ENCODE data around the gene CACNA1S.

The CACNA1S gene

DNA sequence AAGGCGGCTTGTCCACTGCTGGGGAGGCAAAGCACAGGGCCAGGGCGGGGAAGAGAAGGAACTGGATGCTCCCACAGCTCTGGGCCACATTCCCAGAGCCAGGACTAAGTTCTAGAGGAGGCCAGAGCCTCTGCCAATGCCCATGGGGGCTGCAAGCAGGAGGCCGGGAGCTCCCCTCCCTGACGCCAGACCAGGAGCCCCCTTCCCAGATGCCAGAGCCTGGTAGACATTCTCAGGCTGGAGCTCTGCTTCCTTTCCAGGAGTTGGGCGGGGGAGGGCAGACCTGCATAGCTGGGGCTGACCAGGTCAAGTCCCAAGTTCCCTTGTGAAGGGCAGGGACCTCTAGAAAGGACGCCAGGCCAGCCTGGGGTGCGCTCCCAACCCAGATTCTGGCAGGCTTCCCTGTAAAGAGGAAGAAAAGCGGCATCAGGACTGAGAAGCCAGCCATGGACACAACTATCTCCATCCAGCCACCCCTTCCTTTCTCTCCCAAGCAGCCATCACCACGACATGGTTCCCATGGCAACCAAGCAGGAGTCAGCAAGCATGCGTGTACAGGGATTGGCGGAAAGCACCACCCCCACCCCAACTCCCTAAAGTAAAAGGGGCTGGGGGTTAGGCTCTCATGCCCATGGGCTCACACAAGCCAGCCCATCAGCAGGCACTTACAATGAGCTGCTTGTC, 102.1 kb downstream of the CACNA1S start:
- no peak for DNase-seq (ENCODE audit: low read depth)

DNA sequence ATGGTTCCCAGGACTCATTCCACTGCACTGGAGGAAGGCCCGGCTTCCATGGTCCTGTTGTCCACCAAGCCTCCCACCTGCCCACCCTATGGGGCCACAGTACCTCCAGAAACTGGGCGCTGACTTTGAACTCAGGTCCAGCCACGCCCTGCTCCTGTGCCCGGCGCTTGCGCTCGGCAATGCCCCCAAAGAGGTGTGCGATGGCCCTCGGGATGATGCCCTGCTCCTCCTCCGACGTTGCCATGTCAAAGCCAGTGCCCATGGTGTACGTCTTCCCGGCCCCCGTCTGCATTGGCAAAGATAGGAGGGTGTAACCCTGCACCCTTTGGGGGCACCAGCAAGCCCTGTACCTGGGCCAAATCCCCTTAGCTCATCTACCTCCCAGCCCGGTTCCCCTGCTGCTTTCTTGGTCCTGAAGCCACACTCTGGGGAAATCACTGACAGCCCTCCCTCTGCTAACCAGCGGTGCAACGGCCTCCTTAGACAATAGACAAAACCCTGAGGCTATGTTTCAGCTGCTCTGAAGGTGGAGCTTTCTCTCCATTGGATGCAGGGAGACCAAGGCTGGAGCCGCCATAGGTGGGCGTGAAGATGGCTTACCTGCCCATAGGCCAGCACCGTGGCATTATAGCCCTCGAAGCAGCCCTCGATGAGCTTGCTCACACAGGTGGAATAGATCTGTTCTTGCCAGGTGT, 103.4 kb downstream of the CACNA1S start:
- no peak for DNase-seq (ENCODE audit: low read depth)

DNA sequence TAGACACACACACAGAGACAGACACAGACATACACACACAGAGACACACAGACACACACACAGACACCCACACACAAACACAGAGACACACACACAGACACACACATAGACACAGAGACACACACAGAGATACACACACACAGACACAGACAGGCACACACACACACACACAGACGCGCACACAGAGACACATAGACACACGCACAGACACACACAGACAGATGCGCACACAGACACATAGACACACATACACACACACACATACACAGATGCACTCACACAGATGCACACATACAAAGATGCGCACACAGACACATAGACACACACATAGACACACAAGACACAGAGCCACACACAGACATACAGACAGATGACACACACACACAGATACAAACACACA, 104.7 kb downstream of the CACNA1S start:
- no peak for DNase-seq (ENCODE audit: low read depth)

DNA sequence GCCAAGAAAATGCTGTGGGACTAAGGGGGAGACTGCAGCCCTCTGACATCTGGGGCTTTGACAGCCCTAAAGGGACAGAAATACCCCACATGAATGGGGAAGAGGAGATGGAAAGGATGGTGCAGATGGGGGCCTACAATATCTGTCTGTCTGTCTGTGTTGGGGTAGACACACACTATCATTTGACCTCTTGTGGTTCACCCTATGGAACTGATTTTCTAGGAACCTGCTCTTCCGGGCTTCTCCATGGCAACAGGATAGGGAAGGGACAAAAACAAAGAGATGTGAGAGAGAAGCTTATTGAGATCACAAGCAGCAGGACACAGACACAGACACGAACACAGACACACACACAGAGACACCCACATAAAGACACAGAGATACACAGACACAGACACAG, 105.8 kb downstream of the CACNA1S start:
- no peak for DNase-seq (ENCODE audit: low read depth)

DNA sequence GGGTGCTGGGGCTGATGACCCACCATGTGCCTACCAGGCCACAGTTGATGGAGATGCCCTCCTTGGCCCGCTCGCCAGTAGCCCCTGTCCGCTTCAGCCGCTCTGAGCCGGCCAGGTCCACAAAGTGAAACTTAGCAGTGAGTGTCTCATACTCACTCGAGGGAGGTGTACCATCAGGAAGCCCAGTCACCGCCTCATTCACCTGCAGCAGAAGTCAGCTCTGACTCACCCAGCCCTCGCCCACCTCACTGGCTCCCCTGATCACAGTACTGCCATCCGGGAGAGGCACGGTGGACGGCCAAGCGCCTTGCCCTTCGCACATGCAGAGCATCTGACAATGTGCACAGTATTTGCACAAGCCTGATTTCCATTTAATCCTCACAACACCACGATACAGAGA, 107.5 kb downstream of the CACNA1S start:
- DNase-seq (ENCODE audit: low read depth): no peak

DNA sequence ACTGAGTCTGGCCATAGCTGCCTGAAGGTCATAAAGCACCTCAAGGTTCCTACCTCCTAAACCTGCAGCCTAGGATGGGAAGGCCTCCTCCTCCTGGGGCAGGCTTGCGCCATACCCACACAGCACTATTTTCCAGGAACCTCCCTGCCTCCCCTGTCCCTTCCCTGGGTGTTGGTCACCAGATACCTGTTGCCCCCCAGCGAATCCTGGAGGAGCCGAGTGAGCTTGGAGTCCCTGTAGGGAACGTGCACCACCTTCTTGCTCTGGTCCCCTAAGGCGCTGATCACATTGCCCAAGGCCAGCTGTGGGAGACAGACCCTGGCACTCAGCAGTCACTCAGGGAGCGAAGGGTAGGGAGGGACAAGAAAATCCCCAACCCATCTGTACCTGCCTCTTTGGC, 108.1 kb downstream of the CACNA1S start:
- no peak for DNase-seq (ENCODE audit: low read depth)

DNA sequence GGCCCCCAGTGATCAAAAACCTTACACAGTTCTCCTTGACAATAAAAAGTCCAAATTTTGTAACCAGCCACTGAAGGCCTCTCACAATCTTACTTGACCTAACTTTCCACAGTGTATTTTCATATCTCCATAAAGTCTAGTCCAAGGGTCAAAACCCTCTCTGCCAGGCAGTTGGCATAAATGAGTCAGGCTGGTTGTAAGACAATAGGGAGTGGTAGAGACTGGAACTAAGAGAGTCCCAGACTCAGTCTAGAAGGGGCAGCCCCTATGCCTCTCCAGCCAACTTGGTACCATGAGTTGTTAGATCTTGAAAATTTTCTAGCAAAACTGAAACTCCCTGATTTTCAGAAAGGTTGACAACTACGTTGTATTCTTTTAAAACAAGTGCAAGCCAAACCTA, 109.7 kb downstream of the CACNA1S start:
- DNase-seq (ENCODE audit: low read depth): no peak

DNA sequence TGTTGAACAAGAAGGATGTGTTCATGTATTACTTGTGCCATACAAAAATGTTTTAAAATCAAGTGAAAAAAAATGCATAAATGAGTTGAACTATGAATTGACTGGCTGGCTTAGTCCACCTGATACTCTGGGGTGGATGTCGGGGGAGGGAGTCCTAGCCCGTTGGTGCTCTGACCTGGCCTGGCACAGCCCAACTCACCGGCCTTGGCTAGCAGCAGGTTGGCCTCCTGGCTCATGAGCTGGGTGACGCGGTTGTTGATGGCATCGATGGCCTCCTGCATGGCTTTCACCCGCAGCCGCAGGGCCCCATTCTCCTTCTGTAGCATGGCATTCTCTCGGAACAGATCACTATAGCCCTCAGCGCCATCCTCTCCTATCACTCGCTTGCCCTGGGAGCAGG, 110.3 kb downstream of the CACNA1S start:
- no peak for DNase-seq (ENCODE audit: low read depth)

DNA sequence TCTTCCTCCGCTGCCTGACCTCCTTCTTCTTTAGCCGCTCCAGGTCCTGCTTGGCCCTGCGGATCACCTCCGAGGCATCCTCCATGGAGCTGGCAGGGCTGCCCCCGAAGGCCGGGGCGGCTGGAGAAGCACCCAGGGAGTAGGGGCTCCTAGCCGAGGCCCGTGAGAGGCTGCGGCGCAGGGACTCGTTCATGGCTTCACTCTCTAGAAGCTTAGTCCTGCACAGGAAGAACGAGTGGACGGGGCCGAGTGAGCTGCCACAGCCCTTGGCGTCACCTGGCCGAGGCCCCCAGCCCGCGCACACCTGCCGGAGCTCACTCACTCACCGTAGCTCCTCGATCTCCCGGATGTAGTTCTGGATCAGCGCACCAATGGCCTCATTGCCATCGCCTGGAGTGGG, 111.8 kb downstream of the CACNA1S start:
- no peak for DNase-seq (ENCODE audit: low read depth)

DNA sequence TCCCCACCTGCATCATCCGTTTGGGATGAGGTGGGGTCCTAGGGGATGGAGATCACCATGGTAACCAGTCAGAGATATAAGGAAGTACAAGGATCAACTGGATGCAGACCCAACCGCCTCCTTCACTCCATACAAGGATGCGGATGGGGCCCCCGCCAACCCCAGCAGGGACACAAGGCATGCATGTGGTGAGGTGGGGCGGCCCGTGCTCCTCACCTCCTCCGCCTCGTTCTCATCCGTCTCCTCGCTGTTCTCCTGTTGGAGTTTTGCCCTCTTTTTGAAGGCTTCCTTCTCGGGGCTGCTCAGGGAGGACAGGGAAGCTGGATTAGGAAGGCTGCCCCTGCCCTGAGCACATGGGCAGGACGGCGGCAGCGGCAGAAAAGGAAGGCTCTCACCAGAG, 112.6 kb downstream of the CACNA1S start:
- no peak for DNase-seq (ENCODE audit: low read depth)

DNA sequence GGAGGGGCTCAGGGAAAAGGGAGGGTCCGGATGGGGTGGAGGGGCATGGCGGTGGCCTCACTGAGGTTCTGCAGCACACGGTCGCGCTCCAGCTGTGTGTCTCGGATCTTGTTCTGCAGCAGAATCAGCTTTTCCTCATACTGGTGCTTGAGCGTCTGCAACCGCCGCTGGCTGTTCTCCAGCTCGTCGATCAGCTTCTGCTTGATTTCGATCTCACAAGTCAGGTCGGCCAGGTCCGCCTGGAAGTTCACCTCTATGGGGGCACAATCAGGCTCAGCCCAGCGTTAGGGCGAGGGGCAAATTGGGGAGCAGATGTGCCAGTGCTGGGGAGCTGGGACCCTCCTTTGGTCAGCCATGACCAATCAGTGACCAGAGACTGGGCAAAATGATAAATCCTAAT, 113.9 kb downstream of the CACNA1S start:
- no peak for DNase-seq (ENCODE audit: low read depth)

DNA sequence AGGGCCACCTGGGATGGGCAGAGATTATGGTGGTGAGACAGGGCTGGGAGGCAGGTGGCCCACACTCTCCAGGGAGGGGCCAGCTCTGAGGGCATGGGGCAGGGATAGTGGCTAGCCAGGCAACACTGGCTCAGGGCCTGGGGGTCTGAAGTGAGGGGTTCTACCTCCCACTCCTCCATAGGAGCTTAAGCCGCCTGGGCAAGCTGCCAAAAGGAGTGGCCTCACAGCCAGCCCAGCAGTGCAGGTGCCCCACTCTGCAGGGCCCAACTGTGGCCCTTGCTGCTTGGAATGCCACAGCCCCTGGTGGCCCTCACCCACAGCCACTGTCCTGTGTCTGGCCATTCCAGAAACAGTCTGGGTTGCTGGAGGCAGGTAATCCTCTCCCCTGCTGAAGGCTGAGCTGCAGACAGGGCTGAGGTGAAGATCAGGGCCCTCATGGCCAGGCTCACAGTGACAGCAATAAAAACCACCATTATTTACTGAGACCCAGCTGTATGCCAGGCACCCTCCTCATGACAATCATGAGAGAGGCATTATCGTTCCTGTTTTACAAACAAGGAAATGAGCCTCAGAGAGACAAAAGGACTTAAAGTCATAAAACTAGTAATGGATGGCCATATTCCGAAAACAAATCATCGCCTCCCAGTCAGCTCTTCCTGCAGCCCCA, 119.7 kb downstream of the CACNA1S start:
- DNase-seq (ENCODE audit: low read depth): no peak

DNA sequence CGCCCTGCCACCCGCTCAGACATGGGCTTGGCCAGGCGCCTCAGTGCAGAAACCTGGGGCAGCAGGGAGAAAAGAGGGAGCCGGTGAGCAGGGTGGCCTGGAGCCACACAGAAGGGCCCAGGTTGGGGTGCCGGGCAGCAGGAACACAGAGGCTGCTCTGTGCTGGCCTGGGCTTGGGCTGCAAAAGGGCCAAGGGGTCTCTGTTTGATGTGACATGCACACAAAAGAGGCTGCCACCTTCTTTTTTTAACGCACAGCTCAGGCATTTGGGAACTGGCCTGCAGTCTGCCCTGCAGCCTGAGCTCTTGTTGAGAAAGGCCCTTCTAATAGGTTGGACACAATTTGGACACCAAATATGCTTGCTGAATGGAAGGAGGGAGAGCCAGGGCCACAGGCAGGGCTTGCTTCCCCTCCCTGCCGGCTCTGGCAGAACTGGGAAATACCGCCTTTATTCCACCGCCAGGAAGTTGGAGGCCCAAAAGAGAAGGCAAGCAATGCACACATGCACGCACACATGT, 121.1 kb downstream of the CACNA1S start:
- no peak for DNase-seq (ENCODE audit: low read depth)

DNA sequence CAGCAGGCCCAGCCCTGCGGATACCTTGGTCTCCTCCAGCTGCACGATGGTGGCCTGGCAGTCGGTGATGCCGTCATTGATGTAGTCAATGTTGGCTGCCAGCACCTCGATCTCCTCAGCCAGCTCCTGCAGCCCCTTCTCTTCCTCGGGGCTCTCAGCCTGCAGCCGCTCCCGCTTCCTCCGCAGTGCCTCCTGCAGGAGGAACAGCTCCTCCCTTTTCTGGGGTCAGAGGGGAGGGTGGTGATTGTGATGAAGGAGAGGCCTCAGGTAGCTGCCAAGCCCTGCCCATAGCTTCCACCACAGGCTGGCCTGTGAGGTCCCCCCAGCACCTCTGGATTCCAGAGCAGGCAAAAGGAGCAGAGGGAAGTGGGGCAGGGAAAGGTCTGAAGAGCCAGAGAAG, 122.1 kb downstream of the CACNA1S start:
- DNase-seq (ENCODE audit: low read depth): no peak

All from activated T-helper 1 cell treated with Interleukin-2 at 50 U/mL for 16 hours (primary cell).